Measurements from ENCODE around the gene LCP2. TPM values are rescaled to one million over a fixed set of nuclear protein-coding genes. Genes with fewer than 3 reads are reported as not detected.

The LCP2 gene
- polyA plus RNA-seq (2011; rRNA removed) (not detected in 2 replicates), polyA plus RNA-seq (2017; fragmentation: RNase III; extraction: RNeasy Plus Mini Kit Qiagen cat#74134 plus additional on column Dnase treatment) (not detected in 3 replicates), polyA minus RNA-seq (2011; rRNA and poly(A)+ RNA removed) (not detected in 2 replicates)
- polyA plus RNA-seq (2012; cell fraction: cytosol; rRNA removed) = not detected in 2 replicates
- polyA plus RNA-seq (2012; cell fraction: nucleus; rRNA removed) = not detected in 2 replicates

- Histone ChIP-seq H3K4me2 (no peak within 1 kb of the TSS), H3K27ac (no peak within 1 kb of the TSS), H3K9me3 (no peaks in the 10 kb centered on the region), H3K4me3 (no peak within 1 kb of the TSS), H3K4me1 (no peaks in the 10 kb centered on the region)
- FAIRE-seq (no peak), ATAC-seq (no peak), DNase-seq (ENCODE audit: low read depth in 1 of 2, low spot score in 1 of 2) (no peak)
- WGBS (ENCODE audit: missing lambda C conversion rate) = 42% methylated on average over 10 of the region's 10 CpGs
- ChIA-PET POLR2A (no interaction called here), CTCF (interaction anchor here (0.9 to 1.5 kb wide), 2 partner anchors 82 to 341 kb away, joined by 3 read pairs; no protein-coding TSS in a partner anchor)
- TF ChIP-seq FOSL2 (IDR thresholded peaks at IDR 0.05) = no peak
- no peak for TF ChIP-seq FOSL2 (CRISPR knock-in tag; IDR thresholded peaks at IDR 0.05)
- TF ChIP-seq JUN (IDR thresholded peaks at IDR 0.05) = no peak
- no peak for TF ChIP-seq ATOH8 (CRISPR knock-in tag; IDR thresholded peaks at IDR 0.05; ENCODE audit: low read depth)
- TF ChIP-seq NFE2L2 (conservative IDR thresholded peaks at IDR 0.05; ENCODE audit: low read length) = no peak
- no peak for TF ChIP-seq FOXS1 (CRISPR knock-in tag; IDR thresholded peaks at IDR 0.05)
- TF ChIP-seq EHMT2 (IDR thresholded peaks at IDR 0.05; ENCODE audit: low read depth) = no peak
- no peak for TF ChIP-seq REST (IDR thresholded peaks at IDR 0.05)
- TF ChIP-seq KDM1A (IDR thresholded peaks at IDR 0.05; ENCODE audit: low read depth) = no peak
- TF ChIP-seq FOSB (CRISPR knock-in tag; IDR thresholded peaks at IDR 0.05) = no peak
- TF ChIP-seq HOXB13 (CRISPR knock-in tag; IDR thresholded peaks at IDR 0.05; ENCODE audit: low read depth) = no peak
- TF ChIP-seq GATA3 (IDR thresholded peaks at IDR 0.05; ENCODE audit: borderline replicate concordance) = no peak
- TF ChIP-seq RNF2 (IDR thresholded peaks at IDR 0.05; ENCODE audit: borderline replicate concordance, low read depth) = no peak
- no peak for TF ChIP-seq HEYL (CRISPR knock-in tag; IDR thresholded peaks at IDR 0.05)
- TF ChIP-seq PBX3 (IDR thresholded peaks at IDR 0.05) = no peak
Observed at GRCh38 chr5:170297589-170298462, at the start of gene LCP2. TSS of gene LCP2 (minus strand) at chr5:170297777. CDS start at chr5:170297611, 166 bp downstream.

GRCh38 chr5:170347022-170347567 is 49.5 kb upstream of the LCP2 start:
- 34% methylated on average over 9 of the region's 9 CpGs for WGBS (ENCODE audit: missing lambda C conversion rate)
- Histone ChIP-seq H3K27ac (no peak overlapping the region), H3K4me1 (no peaks in the 10 kb centered on the region), H3K4me3 (no peak overlapping the region), H3K9me3 (peaks cover 7% of the 10 kb centered on the region; the same call in 1 of the 3 replicates), H3K4me2 (no peak overlapping the region)
- DNase-seq (ENCODE audit: low read depth in 1 of 2, low spot score in 1 of 2) = no peak
- ChIA-PET CTCF (no interaction called here), POLR2A (no interaction called here)
- ATAC-seq = no peak
- TF ChIP-seq GATA3 (IDR thresholded peaks at IDR 0.05; ENCODE audit: borderline replicate concordance) = no peak
- no peak for TF ChIP-seq NPAS2 (CRISPR knock-in tag; IDR thresholded peaks at IDR 0.05; ENCODE audit: borderline replicate concordance)
- TF ChIP-seq RARB (CRISPR knock-in tag; IDR thresholded peaks at IDR 0.05) = no peak
- no peak for FAIRE-seq

Measured in A549 (cell line).